Activated naive CD8-positive, alpha-beta T cell treated with anti-CD3 and anti-CD28 coated beads, Interleukin-2, amount 10 ng/mL, durations not matched to agents 7 days and 5 days (primary cell): Measurements from ENCODE around the gene RPS27L. TPM values are rescaled to one million over a fixed set of nuclear protein-coding genes. Genes with fewer than 3 reads are reported as not detected.

ENCODE experiments used
- ATAC-seq: fragments of 150-1000 bp; cut with Tn5 transposase; one replicate; pipeline ENCODE4 v1.10.0; 2021; ENCODE audit warnings: low read depth, moderate library complexity
- POLR2A ChIA-PET: fragments of 350-600 bp; sonication (Branson Sonifier 250); formaldehyde crosslinking; loops from one replicate; lab custom pipeline; 2021; ENCODE audit warnings: antibody characterized with exemption; lab: Charles Lee
- DNase-seq: peaks from one replicate; pipeline ENCODE4 v3.0.0; 2021
- H3K27ac Mint-ChIP-seq: one replicate; pipeline ENCODE4 v1.8.0; 2022; ENCODE audit warnings: mild to moderate bottlenecking, mixed read lengths
- H3K27me3 Mint-ChIP-seq: one replicate; pipeline ENCODE4 v1.8.0; 2022; ENCODE audit warnings: mild to moderate bottlenecking, moderate library complexity, mixed read lengths
- H3K36me3 Mint-ChIP-seq: one replicate; pipeline ENCODE4 v1.8.0; 2021; ENCODE audit warnings: mild to moderate bottlenecking, mixed read lengths
- H3K4me1 Mint-ChIP-seq: one replicate; pipeline ENCODE4 v1.8.0; 2021; ENCODE audit warnings: mixed read lengths
- H3K4me3 Mint-ChIP-seq: one replicate; pipeline ENCODE4 v1.8.0; 2022; ENCODE audit warnings: mild to moderate bottlenecking, moderate library complexity, mixed read lengths
- H3K9me3 Mint-ChIP-seq: one replicate; pipeline ENCODE4 v1.8.0; 2021; ENCODE audit warnings: mixed read lengths
- total RNA-seq, 2 experiments: library from RNA; stranded (reverse); gene quantifications; one replicate each; pipeline ENCODE4 v1.2.3, GENCODE V29; 2021

The RPS27L gene
- total RNA-seq, result 100 to 1,000 TPM; 177 to 179 TPM

DNA sequence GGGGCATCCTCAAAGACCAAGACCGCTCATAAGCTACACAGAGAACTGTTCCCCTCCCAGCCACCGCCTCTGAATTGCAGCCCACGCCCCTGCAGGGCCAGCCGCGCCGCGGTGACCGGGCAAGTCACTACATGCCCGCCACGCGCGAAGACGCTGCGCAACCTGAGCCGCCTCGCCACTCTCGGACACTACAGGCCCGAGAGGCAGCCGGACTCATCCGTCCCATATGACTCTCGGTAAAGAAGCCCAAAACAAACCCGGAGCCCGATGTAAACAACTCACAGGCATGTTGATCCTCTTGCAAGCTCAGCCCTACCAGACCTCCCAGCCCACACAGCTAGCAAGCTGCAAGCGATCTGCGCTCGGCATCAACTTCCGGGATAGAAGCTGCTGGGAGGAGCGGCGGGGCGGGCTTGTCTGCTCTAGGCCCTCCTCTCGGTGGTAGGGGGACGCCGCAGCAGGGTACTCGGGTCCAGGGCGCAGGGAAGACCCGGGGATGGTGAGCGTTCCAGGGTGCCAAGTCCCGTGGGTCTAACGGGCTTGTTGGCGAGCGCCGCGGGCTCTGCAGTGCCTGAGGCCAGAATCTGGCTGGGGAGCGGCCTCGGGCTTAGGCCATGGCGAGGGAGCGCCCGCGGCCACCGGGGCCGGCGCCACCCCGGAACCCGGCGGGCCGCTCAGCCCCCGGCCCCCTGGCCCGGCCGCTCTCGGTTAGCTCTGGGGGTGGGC, at the start of gene RPS27L:
Gene RPS27L, minus strand, starts transcription at position 360 of the 726 bp plus-strand sequence. Its CDS starts 72 bp downstream, at position 288.
- POLR2A ChIA-PET, result interaction anchor here (0.7 to 1.9 kb wide), 19 partner anchors 9 to 347 kb away, joined by 3 to 28 read pairs (median 6); partner anchors contain the start of genes LACTB, RAB8B and USP3
- H3K27me3 Mint-ChIP-seq, result no peaks in the 10 kb centered on the region
- DNase-seq (peak; percentile 87), ATAC-seq (peak; percentile 97)
- peak within 1 kb of the TSS; percentile 98 for H3K27ac Mint-ChIP-seq
- peaks cover 9% of the 10 kb centered on the region for H3K4me1 Mint-ChIP-seq
- peak within 1 kb of the TSS; percentile 98 for H3K4me3 Mint-ChIP-seq
- H3K9me3 Mint-ChIP-seq, result no peaks in the 10 kb centered on the region
- peaks cover 20% of the 10 kb centered on the region for H3K36me3 Mint-ChIP-seq

DNA sequence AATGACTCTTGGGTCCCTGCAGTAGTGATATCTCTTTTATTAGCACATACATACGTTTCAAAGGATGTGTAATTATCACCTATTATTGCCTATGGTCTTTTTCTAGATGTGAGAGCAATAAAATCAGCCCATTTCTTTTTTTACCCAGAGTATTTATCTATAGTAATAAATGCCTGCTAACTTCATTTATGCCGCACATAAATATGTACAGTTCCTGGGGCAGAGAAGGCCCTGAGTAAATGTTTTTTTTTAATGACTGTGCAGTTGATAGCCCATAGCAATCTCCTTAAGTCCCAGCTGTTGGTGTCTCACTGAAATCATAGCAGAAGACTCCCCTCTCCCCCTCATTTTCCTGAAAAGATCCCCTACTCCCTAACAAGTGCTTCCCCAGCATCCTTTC, 48.8 kb upstream of the RPS27L start:
- Mint-ChIP-seq H3K36me3 (peaks cover 37% of the 10 kb centered on the region), H3K27me3 (no peaks in the 10 kb centered on the region), H3K4me1 (peaks cover 64% of the 10 kb centered on the region), H3K9me3 (no peaks in the 10 kb centered on the region), H3K27ac (no peak overlapping the region), H3K4me3 (no peak overlapping the region)
- DNase-seq (no peak), ATAC-seq (no peak)
- POLR2A ChIA-PET, result interaction anchor here (4.2 kb wide), 1 partner anchor 11 kb away, joined by 21 read pairs; no protein-coding TSS in a partner anchor

DNA sequence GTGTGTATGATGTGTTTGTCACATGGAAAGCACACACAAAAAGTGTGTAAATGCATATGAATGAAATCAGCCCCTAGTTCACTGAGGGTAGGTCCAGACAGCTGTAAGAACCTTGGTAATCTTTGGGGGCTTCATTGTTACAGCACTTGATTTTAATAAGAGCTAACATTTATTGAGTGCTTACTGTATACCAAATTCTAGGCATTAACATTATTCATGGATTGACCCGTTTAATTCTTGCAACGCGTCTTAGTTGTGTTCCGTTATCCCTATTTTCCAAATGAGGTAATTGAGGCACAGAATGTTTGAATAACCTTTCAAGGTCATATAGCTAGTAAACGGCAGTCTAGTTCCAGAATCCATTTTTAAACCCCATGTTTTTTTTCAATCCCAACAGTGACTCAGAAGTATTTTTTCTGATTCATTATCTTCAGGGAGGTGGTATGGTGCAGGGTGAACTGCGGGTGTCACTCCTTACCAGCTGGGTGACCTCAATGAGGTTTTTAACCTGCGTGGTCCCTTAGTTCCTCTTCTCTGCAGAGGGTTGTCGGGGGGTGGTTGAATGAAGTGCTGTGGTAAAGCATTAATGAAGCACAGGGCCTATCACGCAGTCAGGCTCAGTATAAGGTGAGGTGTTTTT, 46.3 kb upstream of the RPS27L start:
- no peaks in the 10 kb centered on the region for H3K27me3 Mint-ChIP-seq
- peaks cover 72% of the 10 kb centered on the region for H3K4me1 Mint-ChIP-seq
- DNase-seq, result no peak
- POLR2A ChIA-PET, result interaction anchor here (1.2 to 4.2 kb wide), 4 partner anchors 8 to 12 kb away, joined by 4 to 21 read pairs (median 6); no protein-coding TSS in a partner anchor
- peak overlapping the region; percentile 39 for H3K4me3 Mint-ChIP-seq
- ATAC-seq, result peak; percentile 75
- H3K9me3 Mint-ChIP-seq, result no peaks in the 10 kb centered on the region
- peak overlapping the region; percentile 39 for H3K27ac Mint-ChIP-seq
- peaks cover 57% of the 10 kb centered on the region for H3K36me3 Mint-ChIP-seq

GRCh38 chr15:63202861-63203260, 45.6 kb upstream of the RPS27L start:
- Mint-ChIP-seq H3K36me3 (peaks cover 58% of the 10 kb centered on the region), H3K27ac (no peak overlapping the region)
- POLR2A ChIA-PET, result interaction anchor here (0.6 to 4.2 kb wide), 5 partner anchors 8 to 75 kb away, joined by 3 to 21 read pairs (median 4); no protein-coding TSS in a partner anchor

GRCh38 chr15:63200464-63201249, 43.4 kb upstream of the RPS27L start:
- peak overlapping the region; percentile 59 for H3K27ac Mint-ChIP-seq
- DNase-seq (no peak), ATAC-seq (no peak)
- peaks cover 46% of the 10 kb centered on the region for H3K36me3 Mint-ChIP-seq
- H3K9me3 Mint-ChIP-seq, result no peaks in the 10 kb centered on the region
- POLR2A ChIA-PET, result interaction anchor here (1.4 kb wide), 1 partner anchor 9 kb away, joined by 3 read pairs; no protein-coding TSS in a partner anchor
- no peaks in the 10 kb centered on the region for H3K27me3 Mint-ChIP-seq
- peaks cover 73% of the 10 kb centered on the region for H3K4me1 Mint-ChIP-seq
- H3K4me3 Mint-ChIP-seq, result peak overlapping the region; percentile 67

More at GRCh38 chr15:63202861-63203260, 45.6 kb upstream of the RPS27L start:
- no peak for DNase-seq
- H3K4me3 Mint-ChIP-seq, result peak overlapping the region; percentile 45
- H3K4me1 Mint-ChIP-seq, result peaks cover 72% of the 10 kb centered on the region
- H3K27me3 Mint-ChIP-seq, result no peaks in the 10 kb centered on the region
- no peak for ATAC-seq
- H3K9me3 Mint-ChIP-seq, result no peaks in the 10 kb centered on the region

GRCh38 chr15:63198371-63199250, 41.3 kb upstream of the RPS27L start:
- H3K36me3 Mint-ChIP-seq, result peaks cover 46% of the 10 kb centered on the region
- H3K9me3 Mint-ChIP-seq, result no peaks in the 10 kb centered on the region
- H3K4me1 Mint-ChIP-seq, result peaks cover 81% of the 10 kb centered on the region
- DNase-seq (no peak), ATAC-seq (no peak)
- POLR2A ChIA-PET, result interaction anchor here (0.5 to 1.4 kb wide), 2 partner anchors 12 to 208 kb away, joined by 3 to 6 read pairs; no protein-coding TSS in a partner anchor
- no peaks in the 10 kb centered on the region for H3K27me3 Mint-ChIP-seq
- H3K27ac Mint-ChIP-seq, result peak overlapping the region; percentile 36
- H3K4me3 Mint-ChIP-seq, result no peak overlapping the region

DNA sequence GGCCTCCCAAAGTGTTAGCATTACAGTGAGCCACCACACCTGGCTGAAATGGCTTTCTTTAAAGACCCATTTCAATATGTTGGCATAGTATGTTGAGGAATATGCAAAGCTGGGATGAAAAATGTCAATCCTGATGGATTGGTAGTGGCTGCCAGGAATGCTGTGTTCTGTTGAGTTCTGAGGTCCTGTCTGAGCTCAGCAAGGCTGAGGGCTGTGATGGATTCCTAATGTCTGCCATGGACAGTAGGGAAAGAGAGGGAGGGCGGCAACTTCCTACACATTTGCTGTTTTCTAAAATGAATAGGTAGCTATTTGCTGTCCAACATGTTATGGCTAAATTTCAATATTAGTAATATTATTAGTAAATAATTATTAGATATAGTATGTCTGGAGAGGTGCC, 40.3 kb upstream of the RPS27L start:
- Mint-ChIP-seq H3K4me1 (peaks cover 78% of the 10 kb centered on the region), H3K27ac (peak overlapping the region; percentile 43), H3K4me3 (peak overlapping the region; percentile 26), H3K27me3 (no peaks in the 10 kb centered on the region), H3K36me3 (peaks cover 47% of the 10 kb centered on the region), H3K9me3 (no peaks in the 10 kb centered on the region)
- no peak for ATAC-seq
- POLR2A ChIA-PET, result interaction anchor here (0.5 to 1.4 kb wide), 3 partner anchors 13 to 209 kb away, joined by 3 to 6 read pairs (median 3); no protein-coding TSS in a partner anchor
- DNase-seq, result no peak

- Mint-ChIP-seq H3K4me1 (peaks cover 80% of the 10 kb centered on the region), H3K27ac (peak overlapping the region; percentile 2), H3K27me3 (no peaks in the 10 kb centered on the region), H3K9me3 (no peaks in the 10 kb centered on the region), H3K36me3 (peaks cover 46% of the 10 kb centered on the region), H3K4me3 (no peak overlapping the region)
- ATAC-seq (no peak), DNase-seq (no peak)
- POLR2A ChIA-PET, result interaction anchor here (1.0 to 3.6 kb wide), 2 partner anchors 7 to 40 kb away, joined by 7 to 21 read pairs; partner anchors contain the start of gene RPS27L
Observed at GRCh38 chr15:63196842-63197241, 39.6 kb upstream of the RPS27L start.

DNA sequence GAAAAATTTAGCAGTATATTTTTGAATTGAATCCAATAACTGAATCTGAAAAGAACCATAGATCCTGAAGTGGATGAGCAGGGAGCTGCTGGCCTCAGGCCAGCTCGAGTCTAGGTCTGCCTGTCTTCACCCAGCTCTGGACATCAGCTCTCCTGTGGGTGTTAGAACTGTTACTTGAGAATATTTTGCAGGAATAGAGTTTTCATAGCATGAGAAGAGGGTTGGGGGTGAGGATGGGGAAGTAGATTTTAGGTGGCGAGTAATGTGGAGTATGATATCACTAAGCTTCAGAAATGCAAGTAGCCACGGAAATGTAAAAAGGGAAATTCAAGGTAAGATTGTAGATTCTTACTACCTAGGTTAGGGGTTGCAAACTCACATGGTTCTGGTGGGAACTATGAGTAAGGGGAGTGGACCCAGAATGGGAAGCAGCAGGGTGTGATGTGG, 38.3 kb upstream of the RPS27L start:
- no peaks in the 10 kb centered on the region for H3K9me3 Mint-ChIP-seq
- H3K4me3 Mint-ChIP-seq, result peak overlapping the region; percentile 66
- peak overlapping the region; percentile 75 for H3K27ac Mint-ChIP-seq
- H3K4me1 Mint-ChIP-seq, result peaks cover 77% of the 10 kb centered on the region
- ATAC-seq (no peak), DNase-seq (no peak)
- POLR2A ChIA-PET, result interaction anchor here (1.3 to 3.6 kb wide), 2 partner anchors 8 to 38 kb away, joined by 7 to 21 read pairs; partner anchors contain the start of gene RPS27L
- H3K27me3 Mint-ChIP-seq, result no peaks in the 10 kb centered on the region
- peaks cover 38% of the 10 kb centered on the region for H3K36me3 Mint-ChIP-seq

DNA sequence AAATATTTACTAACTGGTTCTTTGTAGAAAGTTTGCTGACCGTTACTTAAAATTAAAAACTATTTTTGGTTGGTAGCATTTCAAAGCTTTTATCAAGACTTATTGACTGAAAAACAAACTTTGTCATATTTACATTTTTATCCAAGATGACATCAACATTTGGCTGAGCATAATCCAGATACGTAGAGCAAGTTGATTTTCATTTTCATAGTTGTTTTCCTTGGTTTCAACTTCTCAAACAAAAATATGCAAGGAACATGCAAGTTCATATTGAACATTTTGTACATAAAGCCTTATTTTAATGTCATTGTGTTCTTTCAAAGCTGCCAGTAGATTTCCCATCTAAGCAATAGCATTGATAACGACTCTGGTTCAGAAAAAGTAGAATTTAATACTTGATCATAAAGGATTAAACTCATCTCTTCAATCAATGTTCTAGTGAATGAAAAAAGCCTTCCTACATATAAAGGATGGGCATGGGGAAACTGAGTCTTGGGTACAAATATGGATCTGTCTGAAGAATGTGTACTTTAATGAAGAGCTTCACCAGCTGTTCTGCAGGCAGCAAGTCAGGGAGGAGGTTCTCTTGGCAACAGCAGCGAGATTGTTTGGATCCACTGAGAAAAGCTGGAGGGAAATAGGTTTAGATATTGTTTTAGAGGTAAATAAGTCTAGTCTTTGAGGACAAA, 37.7 kb upstream of the RPS27L start:
- Mint-ChIP-seq H3K9me3 (no peaks in the 10 kb centered on the region), H3K27me3 (no peaks in the 10 kb centered on the region), H3K27ac (peak overlapping the region; percentile 75), H3K36me3 (peaks cover 37% of the 10 kb centered on the region), H3K4me1 (peaks cover 75% of the 10 kb centered on the region), H3K4me3 (peak overlapping the region; percentile 66)
- ATAC-seq (no peak), DNase-seq (no peak)
- POLR2A ChIA-PET, result interaction anchor here (0.6 to 3.6 kb wide), 6 partner anchors 9 to 48 kb away, joined by 3 to 21 read pairs (median 8); partner anchors contain the start of gene RPS27L

GRCh38 chr15:63194302-63194701, 37.0 kb upstream of the RPS27L start:
- Mint-ChIP-seq H3K9me3 (no peaks in the 10 kb centered on the region), H3K4me1 (peaks cover 69% of the 10 kb centered on the region), H3K27me3 (no peaks in the 10 kb centered on the region), H3K27ac (peak overlapping the region; percentile 95), H3K36me3 (peaks cover 35% of the 10 kb centered on the region), H3K4me3 (peak overlapping the region; percentile 97)
- ATAC-seq (no peak), DNase-seq (no peak)
- POLR2A ChIA-PET, result interaction anchor here (0.6 to 3.6 kb wide), 9 partner anchors 10 to 96 kb away, joined by 3 to 21 read pairs (median 7); partner anchors contain the start of gene RPS27L
